Lung (tissue), 12 donors: Measurements from ENCODE around the gene FGGY. TPM values are rescaled to one million over a fixed set of nuclear protein-coding genes. Genes with fewer than 3 reads are reported as not detected.
A peak's percentile ranks its signal among the peaks of the same experiment; 100 is the strongest.

Experiments
- ATAC-seq: fragments of 200-7000 bp; cut with Tn5 transposase; one replicate; pipeline ENCODE4 v1.9.1; 2020; ENCODE audit warnings: moderate number of reproducible peaks; ENCODE audit not compliant: insufficient read depth, low FRiP score
- DNase-seq, 3 donors: peaks; one replicate each; pipeline ENCODE4 v3.0.0-alpha.2; 2013 to 2017
- H3K27ac ChIP-seq, 2 donors: one replicate each; pipeline ENCODE4 v1.5.1; 2013; ENCODE audit warnings: mild to moderate bottlenecking in 2 of 2, moderate library complexity in 2 of 2, control low read depth in 1 of 2, inconsistent platforms in 1 of 2, low read depth in 1 of 2, low read length in 1 of 2
- H3K27me3 ChIP-seq, 3 donors: one replicate each; pipeline ENCODE4 v1.5.1; 2013; ENCODE audit warnings: low read length in 2 of 3; ENCODE audit not compliant: control insufficient read depth in 3 of 3, insufficient read depth in 3 of 3
- H3K36me3 ChIP-seq, 4 donors: one replicate each; pipeline ENCODE4 v1.5.1; 2013; ENCODE audit warnings: low read length in 4 of 4, mild to moderate bottlenecking in 1 of 4, moderate library complexity in 1 of 4; ENCODE audit not compliant: control insufficient read depth in 4 of 4, insufficient read depth in 4 of 4
- H3K4me1 ChIP-seq, 5 donors: one replicate each; pipeline ENCODE4 v1.5.1; 2013; ENCODE audit warnings: low read length in 5 of 5, mild to moderate bottlenecking in 2 of 5, moderate library complexity in 1 of 5; ENCODE audit not compliant: control insufficient read depth in 5 of 5, insufficient read depth in 5 of 5
- H3K4me3 ChIP-seq: one replicate; pipeline ENCODE4 v1.5.1; 2013; ENCODE audit warnings: mild to moderate bottlenecking, control low read depth, moderate library complexity
- H3K9ac ChIP-seq, 2 donors: one replicate each; pipeline ENCODE4 v1.5.1; 2013; ENCODE audit warnings: low read length in 2 of 2, control low read depth in 1 of 2; ENCODE audit not compliant: insufficient read depth in 1 of 2
- H3K9me3 ChIP-seq, 4 donors: one replicate each; pipeline ENCODE4 v1.5.1; 2013; ENCODE audit warnings: low read length in 3 of 4, mild to moderate bottlenecking in 1 of 4, moderate library complexity in 1 of 4; ENCODE audit not compliant: control insufficient read depth in 4 of 4, insufficient read depth in 3 of 4
- WGBS, 2 donors: extraction: QIAGEN DNeasy Blood & Tissue Kit; methylation state at CpG; one replicate each; pipeline ENCODE4 v1.1.7; 2013; 5-methylcytosine and 5-hydroxymethylcytosine counted together
- polyA plus RNA-seq, 2 donors: library from polyadenylated mRNA; stranded (reverse); fragments of 200-250 nt; gene quantifications; one replicate each; pipeline ENCODE4 v1.2.1, GENCODE V29; 2013
- total RNA-seq, 2 donors: library from RNA; depleted of rRNA in 1 of 2; stranded (reverse); fragments of >200 nt in 1 of 2; gene quantifications; one replicate each; pipeline ENCODE4 v1.2.1, GENCODE V29; 2014 to 2021
- TF ChIP-seq, protein P1 (sequence below): IDR thresholded peaks from 2 replicates; pipeline ENCODE4 v1.5.1; 2012; ENCODE audit warnings: mild to moderate bottlenecking; ENCODE audit errors: control extremely low read depth, extremely low read depth
- donor health status: control.
- donor health status: control.
- donor health status: Bipolar disorder and iron deficiency.
- donor health status: healthy.
- donor health status: DM: yes; HTN: yes; CAD: no.

The FGGY gene
- total and polyA plus RNA-seq, 4 donors: 16.1 to 42.3 (median 18.3) TPM

DNA sequence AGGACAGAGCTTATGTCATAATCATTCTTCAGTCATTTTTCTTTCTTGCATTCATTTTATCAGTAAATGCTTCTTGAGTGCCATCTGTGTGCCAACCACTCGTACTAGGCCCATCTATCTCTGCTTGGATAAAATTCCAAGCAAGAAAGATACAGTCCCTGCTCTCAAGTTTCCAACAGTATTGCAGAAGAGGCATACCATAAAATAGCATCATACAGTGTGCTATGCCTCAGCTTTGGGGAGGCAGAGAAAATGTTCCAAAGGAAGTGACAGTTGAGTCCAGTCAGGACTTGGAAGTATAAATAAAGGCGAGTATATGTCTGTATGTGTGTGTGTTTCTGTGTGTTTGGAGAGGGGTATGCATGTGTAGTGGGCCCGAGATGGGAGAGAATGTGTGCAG, 404.5 kb downstream of the FGGY start:
- 87 to 94% methylated on average over 3 of the region's 3 CpGs for WGBS, 2 donors
- TF ChIP-seq, protein P1, sequence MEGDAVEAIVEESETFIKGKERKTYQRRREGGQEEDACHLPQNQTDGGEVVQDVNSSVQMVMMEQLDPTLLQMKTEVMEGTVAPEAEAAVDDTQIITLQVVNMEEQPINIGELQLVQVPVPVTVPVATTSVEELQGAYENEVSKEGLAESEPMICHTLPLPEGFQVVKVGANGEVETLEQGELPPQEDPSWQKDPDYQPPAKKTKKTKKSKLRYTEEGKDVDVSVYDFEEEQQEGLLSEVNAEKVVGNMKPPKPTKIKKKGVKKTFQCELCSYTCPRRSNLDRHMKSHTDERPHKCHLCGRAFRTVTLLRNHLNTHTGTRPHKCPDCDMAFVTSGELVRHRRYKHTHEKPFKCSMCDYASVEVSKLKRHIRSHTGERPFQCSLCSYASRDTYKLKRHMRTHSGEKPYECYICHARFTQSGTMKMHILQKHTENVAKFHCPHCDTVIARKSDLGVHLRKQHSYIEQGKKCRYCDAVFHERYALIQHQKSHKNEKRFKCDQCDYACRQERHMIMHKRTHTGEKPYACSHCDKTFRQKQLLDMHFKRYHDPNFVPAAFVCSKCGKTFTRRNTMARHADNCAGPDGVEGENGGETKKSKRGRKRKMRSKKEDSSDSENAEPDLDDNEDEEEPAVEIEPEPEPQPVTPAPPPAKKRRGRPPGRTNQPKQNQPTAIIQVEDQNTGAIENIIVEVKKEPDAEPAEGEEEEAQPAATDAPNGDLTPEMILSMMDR: no peak
- Histone ChIP-seq H3K4me1 (peaks cover 7 to 34% (median 13%) of the 10 kb centered on the region in 5 donors), H3K4me3 (no peak overlapping the region), H3K27me3 (no peaks in the 10 kb centered on the region), H3K36me3 (no peaks in the 10 kb centered on the region), H3K9ac (no peak overlapping the region), H3K9me3 (no peaks in the 10 kb centered on the region), H3K27ac (no peak overlapping the region)
- DNase-seq (no peak), ATAC-seq (no peak)

DNA sequence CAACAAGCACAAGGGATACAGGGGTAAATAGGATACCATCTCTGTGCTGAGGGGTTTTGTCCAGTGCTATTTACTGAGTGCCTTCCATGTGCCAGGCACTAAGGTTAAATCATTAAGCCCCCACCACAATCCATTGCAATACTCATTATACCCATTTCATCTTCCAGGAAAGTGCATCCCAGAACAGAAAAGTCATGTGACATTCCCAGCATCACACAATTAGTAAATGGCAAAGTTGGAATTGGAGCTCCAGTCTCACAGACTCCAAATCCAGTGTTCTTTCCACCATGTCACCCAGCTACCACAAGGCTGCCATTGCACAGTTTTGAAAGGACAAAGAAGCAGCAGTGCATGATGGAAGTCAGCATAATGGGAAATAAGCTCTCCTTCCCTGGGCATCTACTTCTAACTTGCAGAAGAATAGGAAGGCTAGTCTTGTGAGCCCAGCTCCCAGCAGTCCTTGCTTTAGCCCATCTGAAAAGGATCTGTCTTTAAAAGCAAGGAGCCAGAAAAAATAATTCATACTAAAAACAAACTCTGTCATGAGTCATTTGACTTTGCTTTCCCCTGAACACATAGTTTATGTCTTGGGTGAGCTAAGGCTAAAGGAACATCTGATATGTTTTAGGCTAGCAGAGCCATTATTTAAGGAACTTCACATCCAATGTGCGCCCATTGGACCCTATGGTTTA, 406.5 kb downstream of the FGGY start:
- Histone ChIP-seq H3K4me3 (no peak overlapping the region), H3K27ac (peak overlapping the region in 1 of 2 donors; percentile 25), H3K9ac (no peak overlapping the region), H3K36me3 (no peaks in the 10 kb centered on the region), H3K27me3 (no peaks in the 10 kb centered on the region), H3K9me3 (no peaks in the 10 kb centered on the region), H3K4me1 (peaks cover 7 to 24% (median 8%) of the 10 kb centered on the region in 5 donors)
- DNase-seq (no peak), ATAC-seq (no peak)
- WGBS, 2 donors: 85 to 100% methylated on average over 1 of the region's 1 CpG
- TF ChIP-seq, protein P1: no peak

DNA sequence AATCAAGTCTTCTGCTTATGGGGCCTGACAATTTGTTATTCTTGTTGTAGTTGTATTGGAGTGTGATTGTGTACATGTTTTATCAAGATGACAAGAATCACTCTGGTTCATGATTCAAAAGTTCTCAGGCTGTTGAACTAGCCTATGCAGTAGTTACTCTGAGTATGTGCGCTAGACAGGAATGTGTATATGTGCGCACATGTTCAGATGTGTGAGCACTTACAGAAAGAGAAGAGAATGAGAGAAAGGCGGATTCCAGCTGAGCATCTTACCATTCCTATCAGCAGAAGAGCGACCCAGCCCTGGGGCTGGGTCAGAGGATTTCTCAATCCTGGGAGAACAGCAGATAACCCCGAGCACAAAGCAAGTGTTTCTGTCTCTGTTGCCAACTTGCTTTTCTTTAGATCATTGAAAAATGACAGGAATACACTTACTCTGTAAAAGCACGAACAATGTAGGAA, 407.1 kb downstream of the FGGY start:
- ATAC-seq: no peak
- 81 to 82% methylated on average over 6 of the region's 6 CpGs for WGBS, 2 donors
- Histone ChIP-seq H3K9me3 (no peaks in the 10 kb centered on the region), H3K4me3 (no peak overlapping the region), H3K27me3 (no peaks in the 10 kb centered on the region), H3K27ac (peak overlapping the region in 1 of 2 donors; percentile 25), H3K9ac (no peak overlapping the region), H3K36me3 (no peaks in the 10 kb centered on the region), H3K4me1 (peaks cover 7 to 19% (median 8%) of the 10 kb centered on the region in 5 donors)
- TF ChIP-seq, protein P1: no peak
- peak in 1 of 3 donors; percentile 25 for DNase-seq
